ENCODE measurements around the gene GJC1.

- no peak for TF ChIP-seq CTCF (conservative IDR thresholded peaks at IDR 0.05 in 1 of 2, IDR thresholded peaks at IDR 0.05 in 1 of 2; ENCODE audit: extremely low read depth in 1 of 2, insufficient read depth in 1 of 2, low read depth in 1 of 2, low read length in 2 of 2)
- no peak for TF ChIP-seq EZH2 (IDR thresholded peaks at IDR 0.05; ENCODE audit: borderline replicate concordance, low read length)
These were observed 78.3 kb downstream of the GJC1 start for GRCh38 chr17:44751806-44752205.
